Measurements from ENCODE around the gene TTBK1. TPM values are rescaled to one million over a fixed set of nuclear protein-coding genes. Genes with fewer than 3 reads are reported as not detected.

Gene TTBK1
- total RNA-seq, 1 donor from 2014 or later = 0.34 TPM

- no peaks in the 10 kb centered on the region for H3K36me3 Mint-ChIP-seq
- no peak overlapping the region for H3K4me3 Mint-ChIP-seq
- H3K27me3 Mint-ChIP-seq (ENCODE audit: low read depth) = peaks cover 26% of the 10 kb centered on the region
- no peaks in the 10 kb centered on the region for H3K9me3 Mint-ChIP-seq
- no peak overlapping the region for H3K27ac Mint-ChIP-seq
- TF ChIP-seq, protein P1, sequence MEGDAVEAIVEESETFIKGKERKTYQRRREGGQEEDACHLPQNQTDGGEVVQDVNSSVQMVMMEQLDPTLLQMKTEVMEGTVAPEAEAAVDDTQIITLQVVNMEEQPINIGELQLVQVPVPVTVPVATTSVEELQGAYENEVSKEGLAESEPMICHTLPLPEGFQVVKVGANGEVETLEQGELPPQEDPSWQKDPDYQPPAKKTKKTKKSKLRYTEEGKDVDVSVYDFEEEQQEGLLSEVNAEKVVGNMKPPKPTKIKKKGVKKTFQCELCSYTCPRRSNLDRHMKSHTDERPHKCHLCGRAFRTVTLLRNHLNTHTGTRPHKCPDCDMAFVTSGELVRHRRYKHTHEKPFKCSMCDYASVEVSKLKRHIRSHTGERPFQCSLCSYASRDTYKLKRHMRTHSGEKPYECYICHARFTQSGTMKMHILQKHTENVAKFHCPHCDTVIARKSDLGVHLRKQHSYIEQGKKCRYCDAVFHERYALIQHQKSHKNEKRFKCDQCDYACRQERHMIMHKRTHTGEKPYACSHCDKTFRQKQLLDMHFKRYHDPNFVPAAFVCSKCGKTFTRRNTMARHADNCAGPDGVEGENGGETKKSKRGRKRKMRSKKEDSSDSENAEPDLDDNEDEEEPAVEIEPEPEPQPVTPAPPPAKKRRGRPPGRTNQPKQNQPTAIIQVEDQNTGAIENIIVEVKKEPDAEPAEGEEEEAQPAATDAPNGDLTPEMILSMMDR (IDR thresholded peaks at IDR 0.05; ENCODE audit: unreplicated experiment) = no peak
- H3K4me1 Mint-ChIP-seq = peaks cover 7% of the 10 kb centered on the region
- no peak for DNase-seq (ENCODE audit: low spot score in 2 of 2, unreplicated experiment in 2 of 2)
Observed at GRCh38 chr6:43231735-43232450, 11.4 kb upstream of the TTBK1 start.

DNA sequence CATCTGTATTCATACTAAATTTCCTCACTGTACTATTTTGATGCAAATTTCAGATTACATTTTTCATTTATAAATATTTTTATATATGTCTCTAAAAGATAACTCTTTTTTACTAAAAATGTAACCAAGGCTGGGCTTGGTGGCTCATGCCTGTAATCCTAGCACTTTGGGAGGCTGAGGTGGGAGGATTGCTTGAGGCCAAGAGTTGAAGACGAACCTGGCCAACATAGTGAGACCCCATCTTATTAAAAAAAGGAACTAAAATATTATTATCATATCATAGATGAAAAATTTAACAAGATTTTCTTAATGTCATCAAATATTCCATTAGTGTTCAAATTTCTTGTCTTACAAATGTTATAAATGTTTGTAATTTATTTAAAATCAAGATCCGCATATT lies 7.4 kb upstream of the TTBK1 start:
- DNase-seq (ENCODE audit: low spot score in 2 of 2, unreplicated experiment in 2 of 2) = no peak

DNA sequence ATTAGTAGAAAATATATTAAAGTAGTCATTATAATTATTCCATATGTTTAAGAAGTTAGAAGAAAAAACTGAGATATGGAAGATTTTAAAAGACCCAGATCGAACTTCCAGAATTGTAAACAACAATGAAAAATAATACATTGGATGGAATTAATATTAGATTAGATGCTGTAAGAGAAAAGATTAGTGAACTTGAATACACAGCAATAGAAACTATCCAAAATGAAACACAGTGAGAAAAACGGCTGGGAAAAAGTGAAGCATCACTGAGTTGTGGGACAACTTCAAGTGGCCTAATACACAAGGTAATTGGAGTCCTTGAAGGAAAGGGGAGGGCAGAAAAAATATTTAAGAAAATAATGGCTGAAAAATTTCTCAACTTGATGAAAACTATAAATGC lies 4.2 kb upstream of the TTBK1 start:
- no peak for DNase-seq (ENCODE audit: low spot score in 2 of 2, unreplicated experiment in 2 of 2)
- Mint-ChIP-seq H3K36me3 (no peaks in the 10 kb centered on the region), H3K27me3 (ENCODE audit: low read depth) (peaks cover 12% of the 10 kb centered on the region), H3K27ac (no peak overlapping the region), H3K9me3 (peaks cover 7% of the 10 kb centered on the region), H3K4me3 (no peak overlapping the region), H3K4me1 (no peaks in the 10 kb centered on the region)
- TF ChIP-seq, protein P1 (IDR thresholded peaks at IDR 0.05; ENCODE audit: unreplicated experiment) = no peak

More for the DNA sequence above, 7.4 kb upstream of the TTBK1 start:
- Mint-ChIP-seq H3K36me3 (no peaks in the 10 kb centered on the region), H3K4me1 (no peaks in the 10 kb centered on the region), H3K4me3 (no peak overlapping the region), H3K27me3 (ENCODE audit: low read depth) (peaks cover 27% of the 10 kb centered on the region), H3K27ac (no peak overlapping the region), H3K9me3 (peaks cover 7% of the 10 kb centered on the region)
- TF ChIP-seq, protein P1 (IDR thresholded peaks at IDR 0.05; ENCODE audit: unreplicated experiment) = no peak

GRCh38 chr6:43240950-43241349 lies 2.3 kb upstream of the TTBK1 start:
- Mint-ChIP-seq H3K9me3 (peaks cover 7% of the 10 kb centered on the region), H3K4me3 (no peak overlapping the region), H3K27ac (no peak overlapping the region), H3K4me1 (no peaks in the 10 kb centered on the region), H3K27me3 (ENCODE audit: low read depth) (peaks cover 8% of the 10 kb centered on the region), H3K36me3 (no peaks in the 10 kb centered on the region)
- DNase-seq (ENCODE audit: low spot score in 2 of 2, unreplicated experiment in 2 of 2) = no peak
- TF ChIP-seq, protein P1 (IDR thresholded peaks at IDR 0.05; ENCODE audit: unreplicated experiment) = no peak

DNA sequence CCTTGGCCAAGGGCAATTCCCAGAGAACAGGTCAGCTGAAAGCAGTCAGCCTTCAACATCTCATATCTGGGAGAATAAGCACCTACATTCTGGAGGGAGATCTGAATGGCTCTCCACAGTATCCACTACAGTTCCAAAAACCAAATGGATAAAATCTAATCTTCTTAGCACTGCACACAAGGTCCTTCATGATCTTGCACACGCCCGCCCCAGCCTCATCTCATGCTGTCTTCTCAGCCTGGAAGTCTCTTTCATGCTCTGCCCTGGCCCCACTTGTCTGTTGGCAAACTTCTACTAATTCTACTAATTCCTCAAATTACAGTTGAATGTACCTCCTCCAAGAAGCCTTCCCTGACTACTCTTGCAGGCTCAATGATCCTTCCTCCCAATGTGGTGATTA lies 1.8 kb upstream of the TTBK1 start:
- TF ChIP-seq, protein P1 (IDR thresholded peaks at IDR 0.05; ENCODE audit: unreplicated experiment) = no peak
- peaks cover 2% of the 10 kb centered on the region for H3K4me1 Mint-ChIP-seq
- peaks cover 7% of the 10 kb centered on the region for H3K9me3 Mint-ChIP-seq
- H3K27ac Mint-ChIP-seq = no peak overlapping the region
- H3K36me3 Mint-ChIP-seq = no peaks in the 10 kb centered on the region
- no peak overlapping the region for H3K4me3 Mint-ChIP-seq
- DNase-seq (ENCODE audit: low spot score in 2 of 2, unreplicated experiment in 2 of 2) = no peak
- peaks cover 4% of the 10 kb centered on the region for H3K27me3 Mint-ChIP-seq (ENCODE audit: low read depth)

All from mesothelial cell of epicardium (in vitro differentiated cells).